Stimulated activated CD8-positive, alpha-beta memory T cell treated with anti-CD3 and anti-CD28 coated beads, Interleukin-12 subunit alpha, Interleukin-12 subunit beta, amount 100 ng/mL, for 4 hours (primary cell): ENCODE measurements around the gene USP35.
"Not testable (repeated sequence)": the region's sequence is repeated elsewhere in the genome, so short reads cannot be mapped to it uniquely, and the experiment has no call there.

Experiments used
- DNase-seq: peaks from one replicate; pipeline ENCODE4 v3.0.0-alpha.2; 2020; ENCODE audit warnings: low read depth

Gene USP35

DNA sequence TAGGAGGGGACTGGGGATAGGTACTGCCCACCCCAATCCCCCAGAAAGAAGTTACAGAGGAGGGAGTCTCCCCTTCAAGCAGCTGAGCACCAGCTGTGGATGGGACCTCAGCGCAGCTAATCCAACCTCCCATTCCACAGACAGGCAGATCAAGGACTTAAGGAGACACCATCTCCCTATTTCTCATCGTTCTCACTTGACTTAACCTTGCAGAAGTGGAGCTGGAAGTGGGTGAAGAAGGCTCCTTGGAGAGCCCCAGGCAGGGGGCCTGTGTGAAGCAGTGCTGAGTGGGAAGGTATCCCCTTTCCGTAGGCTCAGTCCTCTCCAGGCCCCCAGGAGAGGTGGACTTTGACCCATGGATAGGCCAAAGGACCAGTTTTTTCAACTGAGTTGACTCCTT, 27.3 kb downstream of the USP35 start:
- DNase-seq, result no peak

DNA sequence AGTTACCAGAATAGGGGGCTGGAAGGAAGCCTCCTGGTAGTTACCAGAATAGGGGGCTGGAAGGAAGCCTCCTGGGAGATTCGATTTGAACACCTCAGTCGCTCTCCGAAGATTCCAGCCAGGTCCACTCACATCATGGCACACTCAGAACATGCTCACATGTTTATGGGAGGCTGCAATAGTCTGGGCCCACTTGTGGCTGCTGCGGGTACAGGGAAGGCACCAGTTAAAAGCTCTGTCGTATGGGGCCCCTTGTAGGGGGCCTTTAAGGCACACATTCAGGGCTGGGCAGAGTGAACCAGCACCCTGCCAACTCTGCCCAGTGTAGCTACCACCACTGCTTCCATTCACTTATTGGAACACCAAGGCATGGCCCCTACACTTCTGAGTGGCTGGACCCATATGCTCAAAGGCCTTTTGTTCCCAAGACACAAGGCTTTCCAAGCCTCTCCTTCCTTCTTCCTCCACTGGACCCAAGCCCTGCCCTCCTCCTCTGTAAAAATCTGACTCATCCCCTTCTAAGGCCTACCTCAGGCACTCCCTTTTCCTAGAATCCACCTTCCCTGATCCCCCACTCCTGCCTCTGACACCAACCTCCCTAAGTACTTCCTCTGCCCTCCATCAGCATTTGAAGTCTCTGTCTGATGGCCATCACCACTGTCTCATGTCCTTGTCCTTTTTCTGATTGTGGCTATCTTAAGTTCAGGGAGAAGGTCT, 28.0 kb downstream of the USP35 start:
- no peak for DNase-seq

DNA sequence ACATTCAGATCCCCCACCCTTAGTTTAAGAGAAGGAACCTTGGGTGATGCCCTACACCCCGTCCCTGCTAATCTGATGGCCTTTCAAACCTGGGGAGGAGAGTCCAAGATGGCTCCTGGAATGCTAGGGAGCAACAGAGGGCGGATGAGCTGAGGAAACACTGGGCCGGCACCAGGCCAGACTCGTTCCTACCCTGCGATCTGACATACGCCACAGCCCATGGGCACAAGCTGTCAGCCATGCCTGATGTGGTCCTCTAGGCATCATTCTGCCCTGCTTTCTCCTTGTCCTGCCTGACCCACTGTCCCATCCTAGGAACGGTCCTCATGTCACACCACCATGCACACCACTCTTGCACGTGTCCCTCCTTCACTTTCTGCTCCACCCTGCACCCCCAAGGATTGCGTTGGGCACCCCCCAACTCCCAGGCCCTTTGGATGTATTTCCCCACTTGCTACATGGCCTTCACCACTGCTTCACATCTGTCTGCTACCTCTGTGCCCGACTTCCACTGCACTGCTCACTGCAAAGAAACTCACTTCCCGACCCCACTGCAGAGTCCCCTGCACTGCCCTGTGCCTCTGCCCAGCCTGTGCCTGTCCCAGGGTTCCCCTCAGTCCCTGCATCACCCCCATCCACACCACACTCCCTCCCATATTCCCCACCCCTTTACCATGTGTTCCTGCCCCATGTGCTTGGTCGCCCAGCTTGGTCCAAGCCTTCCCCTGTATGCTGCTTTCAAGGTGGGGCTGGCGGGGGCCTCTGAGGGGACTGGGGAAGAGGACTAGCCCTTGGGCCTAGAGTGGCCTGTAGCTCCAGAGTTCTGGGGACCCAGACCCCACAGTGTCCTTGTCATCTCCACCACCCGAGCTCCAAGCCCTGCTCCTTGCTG, 29.2 kb downstream of the USP35 start:
- DNase-seq, result no peak

DNA sequence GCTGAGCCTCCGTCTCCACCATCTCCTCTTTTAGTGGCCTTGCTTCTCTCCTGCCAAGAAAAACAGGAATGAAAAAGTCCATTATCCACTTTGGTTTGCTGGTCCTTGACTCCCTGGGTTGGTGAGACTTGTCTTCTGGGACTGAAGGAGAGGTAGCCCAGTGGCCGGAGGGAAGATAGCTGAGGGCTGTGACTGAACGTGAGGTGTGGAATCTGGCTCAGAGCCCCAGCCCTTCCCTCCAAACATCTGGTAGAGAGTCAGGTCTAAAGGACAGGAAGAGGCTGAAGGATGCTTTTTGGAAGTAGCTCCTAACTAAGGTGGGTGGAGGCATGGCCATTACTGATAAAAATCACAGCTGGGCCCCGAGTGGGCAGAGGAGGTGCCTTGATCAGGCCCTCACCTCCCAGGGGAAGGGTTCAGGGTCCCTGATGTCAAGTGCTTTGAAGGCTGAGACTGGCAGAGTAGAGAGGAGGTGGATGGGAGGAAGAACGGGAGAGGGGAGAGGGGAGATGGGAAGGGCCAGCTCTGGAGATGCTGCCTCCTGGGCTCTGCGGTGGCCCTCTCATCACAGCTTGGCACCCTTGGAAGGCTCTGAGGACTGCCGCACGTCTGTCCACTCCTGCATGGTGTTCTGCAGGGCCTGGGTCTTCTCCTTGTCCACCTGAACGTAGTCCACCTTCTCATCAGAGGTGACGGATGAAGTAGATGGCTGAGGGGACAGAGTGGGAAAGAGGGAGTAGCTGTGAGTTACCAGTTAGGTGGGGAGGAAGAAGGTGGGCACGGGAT, 30.2 kb downstream of the USP35 start:
- no peak for DNase-seq

DNA sequence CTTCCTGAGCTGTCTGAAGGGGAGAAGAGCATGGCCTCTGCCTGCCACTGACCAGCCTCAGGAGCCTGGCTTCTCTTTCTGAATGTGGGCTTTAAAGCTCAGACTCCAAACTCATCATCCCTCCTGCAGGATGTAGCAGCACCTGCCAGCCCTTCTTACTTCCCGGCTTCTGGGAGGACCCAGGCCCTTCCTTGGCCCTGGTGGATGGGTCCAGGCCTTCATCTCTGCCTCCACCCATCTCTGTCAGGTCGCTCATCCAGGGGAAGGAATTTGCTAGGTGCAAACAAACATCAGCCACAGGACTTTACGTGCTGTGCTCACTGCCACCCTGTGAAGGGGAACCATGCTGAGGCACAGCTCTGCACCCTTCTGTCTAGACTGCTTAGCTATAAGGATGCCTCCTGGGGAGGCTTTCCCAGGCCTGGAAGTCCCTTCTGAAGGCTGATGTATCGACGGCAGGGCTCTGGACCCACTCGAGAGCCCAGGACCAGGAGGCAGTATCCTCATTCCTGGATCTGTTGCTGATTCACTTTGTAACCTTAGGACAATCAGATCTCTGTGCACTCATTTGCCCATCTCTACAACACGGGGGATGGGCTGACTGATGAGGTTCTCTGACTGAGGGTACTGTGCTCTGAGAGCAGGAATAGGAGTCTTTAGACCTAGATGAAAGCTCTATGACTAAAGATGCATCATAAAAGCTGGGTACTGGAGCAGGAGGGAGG, 30.9 kb downstream of the USP35 start:
- no peak for DNase-seq

DNA sequence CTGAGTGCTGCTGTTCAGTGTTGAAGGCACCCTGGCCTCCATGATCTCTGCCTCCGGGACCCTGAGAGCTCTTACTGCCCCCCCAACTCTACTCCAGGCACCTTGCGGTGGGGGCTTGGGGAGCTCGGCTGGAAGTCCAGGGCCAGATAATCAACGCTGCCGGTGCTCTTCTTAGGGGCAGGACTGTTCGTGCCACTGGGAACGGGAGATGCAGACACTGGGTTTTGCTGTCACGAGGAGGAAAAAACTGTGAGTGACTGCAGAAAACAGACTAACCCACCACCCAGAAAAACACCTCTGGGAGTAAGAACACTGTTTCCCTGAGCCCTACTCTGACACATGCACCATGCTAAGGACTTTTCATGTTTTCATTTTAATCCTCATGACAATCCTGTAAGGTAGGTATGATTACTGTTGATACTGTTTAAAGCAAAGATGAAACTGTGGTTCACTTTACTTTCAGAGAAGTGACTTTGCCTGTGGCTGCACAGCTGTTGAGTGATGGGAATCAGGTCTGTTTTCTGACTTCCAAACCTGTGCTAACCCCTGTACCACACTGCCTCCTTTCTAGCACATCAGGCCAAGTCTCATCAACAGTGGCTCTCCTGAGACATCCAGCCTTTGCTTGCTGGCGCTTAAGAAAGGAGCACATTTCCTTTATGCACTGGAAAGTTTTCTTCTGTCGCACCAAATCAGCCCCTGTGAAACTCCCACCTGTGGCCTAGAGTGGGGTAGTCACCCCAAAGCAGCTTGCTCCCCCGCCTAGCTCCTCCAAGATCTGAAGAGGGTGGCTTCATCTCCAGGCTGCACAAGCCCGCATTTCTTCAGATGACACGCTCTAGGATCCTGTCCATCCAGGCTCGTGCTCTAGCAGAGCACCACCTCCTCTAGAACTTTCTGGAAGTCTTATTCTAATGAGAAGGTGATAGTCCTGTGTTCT, 31.8 kb downstream of the USP35 start:
- no peak for DNase-seq

DNA sequence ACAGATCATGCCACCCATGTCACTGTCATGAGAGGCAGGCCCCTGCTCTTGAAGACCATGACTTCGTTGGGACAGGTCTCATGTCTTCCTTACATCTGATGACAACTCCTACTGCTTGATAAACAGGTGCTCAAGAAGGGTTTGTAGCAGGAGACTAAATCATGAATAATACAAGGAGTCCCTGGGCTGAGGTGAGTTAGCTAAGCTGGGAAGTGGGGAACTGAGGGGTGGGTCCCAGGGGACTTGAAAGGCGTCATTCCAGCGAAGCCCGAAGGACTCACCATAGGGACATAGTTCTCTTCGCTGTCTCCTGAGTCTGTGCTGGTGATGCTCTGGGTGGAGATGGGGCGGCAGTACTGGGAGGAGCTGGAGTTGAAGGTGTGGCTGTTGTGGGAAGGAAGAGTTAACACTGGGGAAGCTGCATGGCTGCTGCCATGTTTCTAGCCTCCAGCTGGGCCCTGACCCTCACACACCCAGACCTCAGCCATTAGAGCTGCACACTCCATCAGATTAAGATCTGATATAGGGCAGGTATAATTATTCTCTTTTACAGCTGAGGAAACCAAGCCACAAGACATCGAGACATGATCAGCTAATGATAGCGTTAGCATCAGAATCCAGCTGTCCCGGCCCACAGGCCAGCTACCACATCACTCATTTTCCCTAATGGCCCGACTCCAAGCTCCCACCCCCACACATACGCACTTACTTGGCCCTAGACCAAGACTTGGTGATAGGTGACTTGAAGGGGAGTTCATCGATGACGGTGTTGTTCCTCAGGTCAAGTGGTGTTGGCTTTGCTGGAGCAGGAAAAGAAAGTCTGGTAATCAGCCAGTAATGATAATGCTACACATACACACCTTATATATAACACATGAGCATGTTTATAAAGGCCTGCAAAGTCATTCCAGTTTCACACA, 32.9 kb downstream of the USP35 start:
- no peak for DNase-seq

DNA sequence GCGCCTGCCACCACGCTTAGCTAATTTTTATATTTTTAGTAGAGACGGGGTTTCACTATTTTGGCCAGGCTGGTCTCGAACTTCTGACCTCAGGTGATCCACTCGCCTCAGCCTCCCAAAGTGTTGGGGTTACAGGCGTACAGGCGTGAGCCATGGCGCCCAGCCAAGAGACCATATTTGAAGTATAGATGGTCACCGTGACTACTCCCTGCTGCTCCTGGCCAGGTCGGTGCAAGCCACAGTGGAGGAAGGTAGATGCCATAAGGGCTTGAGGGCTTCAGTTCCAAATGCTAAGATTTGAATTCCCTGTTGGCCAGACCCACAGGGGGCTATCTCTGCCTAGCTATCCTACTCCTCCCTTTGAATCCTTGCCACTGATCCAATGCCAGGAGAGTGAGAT, 34.0 kb downstream of the USP35 start:
- not testable (repeated sequence) for DNase-seq

DNA sequence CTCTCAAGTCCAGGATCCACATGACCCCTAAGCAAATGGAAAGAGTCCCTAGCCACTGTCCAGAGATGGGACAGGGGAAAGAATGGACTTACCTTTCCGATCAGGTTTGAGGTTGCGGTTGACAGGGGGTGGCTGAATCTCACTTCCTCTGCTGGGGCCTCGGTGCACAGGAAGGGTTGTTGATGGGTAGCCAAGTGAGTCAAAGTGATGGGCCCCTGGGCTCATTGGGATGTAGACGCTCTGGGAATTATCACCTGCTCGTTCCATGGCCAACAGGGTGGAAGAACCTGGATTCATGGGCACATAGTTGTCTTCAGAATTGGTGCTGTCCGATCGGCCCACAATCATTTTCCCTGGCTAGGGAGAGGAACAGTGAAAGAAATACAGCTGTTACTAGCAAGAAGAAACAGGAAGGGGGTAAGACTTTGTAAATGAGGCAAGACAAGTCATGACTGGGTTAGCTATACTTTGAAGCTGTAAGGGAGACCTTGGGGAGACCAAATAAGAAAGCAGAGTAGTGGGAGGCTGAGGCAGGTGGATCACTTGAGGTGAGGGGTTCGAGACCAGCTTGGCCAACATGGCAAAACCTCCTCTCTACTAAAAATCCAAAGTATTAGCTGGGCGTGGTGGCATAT, 34.7 kb downstream of the USP35 start:
- no peak for DNase-seq

DNA sequence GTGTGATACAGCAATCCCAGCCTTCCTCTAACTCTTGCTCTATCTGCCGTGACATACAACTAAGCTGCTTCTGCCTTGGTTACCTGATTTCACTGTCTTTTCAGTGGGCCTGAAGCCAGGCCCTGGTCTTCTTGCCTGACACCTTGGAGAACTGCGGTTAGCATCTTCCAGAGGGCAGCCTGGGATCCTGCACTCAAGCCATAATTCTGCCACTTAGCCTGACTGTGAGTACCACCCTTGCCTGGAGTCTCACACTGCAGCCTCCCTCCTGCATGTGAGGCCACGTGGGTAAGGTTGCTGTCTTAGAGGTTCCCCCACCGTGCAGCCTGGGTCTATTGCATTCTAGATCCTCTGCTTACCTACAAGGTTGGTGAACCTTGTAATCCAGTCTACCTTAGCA, 35.8 kb downstream of the USP35 start:
- DNase-seq, result no peak

DNA sequence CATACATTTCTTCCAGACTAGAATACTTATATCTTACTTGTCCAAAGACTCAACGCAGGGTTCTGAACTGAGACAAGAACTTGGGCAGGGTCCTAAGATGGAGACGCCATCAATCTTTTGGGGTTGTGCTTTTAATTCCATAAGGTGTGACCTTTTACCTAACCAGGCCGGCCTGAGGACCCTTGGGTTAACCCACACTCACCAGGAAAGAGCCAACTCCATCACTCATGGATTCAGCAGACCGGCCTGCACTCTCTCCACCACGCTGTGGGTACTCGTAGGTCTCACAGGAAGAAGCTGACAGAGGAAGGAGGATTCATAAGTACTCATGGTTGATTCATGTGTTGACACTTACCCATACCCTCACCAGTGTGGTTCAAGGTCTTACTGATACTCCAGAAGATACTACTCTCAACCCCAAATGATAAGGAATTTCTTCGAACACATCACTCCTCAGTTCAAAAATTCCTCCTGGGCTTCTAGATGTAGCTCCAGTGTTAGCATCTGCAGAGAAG, 36.2 kb downstream of the USP35 start:
- no peak for DNase-seq

DNA sequence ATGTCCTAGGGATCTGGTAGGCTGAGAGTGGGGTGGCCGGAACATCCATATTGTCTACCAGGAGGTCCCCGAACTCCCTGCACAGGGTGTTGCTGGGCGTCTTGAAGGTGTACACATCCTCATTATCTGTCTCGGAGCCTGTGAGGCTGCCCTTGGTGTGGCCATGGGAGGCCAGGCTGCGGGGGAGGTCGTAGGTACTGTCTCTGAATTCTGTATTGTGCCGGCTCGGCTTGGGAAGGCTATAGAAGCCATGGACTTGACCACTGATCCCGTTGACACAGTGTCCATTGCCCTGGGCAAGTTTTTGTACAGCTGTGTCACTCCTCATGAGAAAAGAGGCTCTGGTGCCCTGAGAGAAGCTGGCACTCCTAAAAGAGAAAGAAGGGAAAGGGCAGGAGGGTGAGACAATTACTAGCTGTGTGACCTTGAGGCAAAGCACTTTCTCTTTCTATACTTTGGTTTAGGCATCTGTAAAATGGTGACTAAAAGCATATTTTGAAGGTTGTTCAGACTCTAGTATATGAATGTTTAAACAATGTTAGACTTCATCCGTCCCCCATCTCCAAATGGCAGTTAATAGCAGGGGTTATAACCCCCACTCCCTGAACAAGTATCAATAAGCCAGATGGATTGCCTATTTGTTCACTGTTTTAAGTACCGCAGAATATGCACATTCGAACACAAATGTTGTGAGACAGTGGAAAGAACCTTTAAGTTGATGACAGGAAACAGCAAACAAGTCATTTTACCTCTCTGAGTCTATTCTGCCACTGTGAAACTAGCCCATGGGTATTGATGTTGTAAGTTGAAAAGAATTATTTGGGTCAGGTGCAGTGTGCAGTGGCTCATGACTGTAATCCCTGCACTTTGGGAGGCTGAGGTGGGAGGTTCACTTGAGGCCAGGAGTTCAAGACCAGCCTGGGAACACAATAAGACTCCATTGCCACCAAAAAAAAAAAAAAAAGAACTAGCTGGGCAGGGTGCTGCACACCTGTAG, 38.3 kb downstream of the USP35 start:
- no peak for DNase-seq

DNA sequence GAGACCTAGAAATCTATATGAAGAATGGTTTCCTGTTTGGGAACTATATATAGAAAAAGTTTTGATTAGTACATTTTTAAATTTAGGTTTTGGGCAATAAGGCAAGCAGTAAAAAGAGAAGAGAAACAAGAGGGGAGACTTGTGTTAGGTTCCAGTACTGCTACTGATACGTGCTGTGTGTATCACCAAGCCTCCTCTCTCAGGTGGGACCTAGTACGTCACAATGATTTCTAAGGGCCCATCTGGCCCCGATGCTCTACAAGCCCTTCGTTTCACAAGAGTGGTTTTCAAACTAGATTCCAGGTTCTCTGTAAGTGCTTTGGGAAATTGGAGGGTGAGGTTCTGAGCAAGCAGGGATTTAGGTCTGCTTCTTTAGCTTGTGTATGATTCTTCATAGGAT, 39.2 kb downstream of the USP35 start:
- DNase-seq, result no peak

DNA sequence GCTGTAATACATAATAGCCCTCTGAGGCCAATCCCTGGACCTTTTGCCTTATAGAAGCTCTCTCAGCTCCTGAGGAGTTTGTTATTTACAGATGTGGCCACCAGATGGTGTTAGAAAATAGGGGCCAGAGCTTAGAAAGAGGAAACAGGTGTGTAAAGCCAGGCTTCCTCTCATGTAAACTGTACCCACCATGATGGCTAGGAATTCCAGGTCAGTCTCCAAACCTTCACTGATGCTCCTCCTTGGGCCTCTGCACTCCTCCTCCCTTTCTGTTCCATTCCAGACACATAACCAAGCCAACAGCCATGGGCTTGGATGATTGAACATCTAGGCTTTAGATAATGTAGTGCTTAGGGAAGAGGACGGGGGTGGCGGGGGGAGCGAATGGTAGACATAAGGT, 39.7 kb downstream of the USP35 start:
- DNase-seq, result no peak

DNA sequence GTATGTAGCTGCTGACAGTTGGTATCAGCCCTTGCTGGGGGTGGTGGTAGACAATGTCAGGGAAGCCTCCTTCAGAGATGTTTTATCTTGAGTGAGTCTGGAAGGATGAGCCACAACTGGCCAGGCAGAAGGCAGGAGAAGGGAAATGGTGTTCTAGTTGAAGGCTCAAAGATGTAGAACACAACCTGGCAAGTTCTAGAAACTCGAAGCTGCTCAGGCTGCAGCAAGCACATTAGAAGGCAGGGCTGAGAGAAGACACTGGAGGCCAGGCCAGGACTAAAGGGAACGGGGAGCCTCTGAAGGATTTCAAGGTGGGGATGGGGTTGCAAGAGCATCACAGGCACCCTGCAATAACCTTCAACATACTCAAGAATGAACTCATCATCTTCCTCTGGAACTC, 40.4 kb downstream of the USP35 start:
- no peak for DNase-seq

DNA sequence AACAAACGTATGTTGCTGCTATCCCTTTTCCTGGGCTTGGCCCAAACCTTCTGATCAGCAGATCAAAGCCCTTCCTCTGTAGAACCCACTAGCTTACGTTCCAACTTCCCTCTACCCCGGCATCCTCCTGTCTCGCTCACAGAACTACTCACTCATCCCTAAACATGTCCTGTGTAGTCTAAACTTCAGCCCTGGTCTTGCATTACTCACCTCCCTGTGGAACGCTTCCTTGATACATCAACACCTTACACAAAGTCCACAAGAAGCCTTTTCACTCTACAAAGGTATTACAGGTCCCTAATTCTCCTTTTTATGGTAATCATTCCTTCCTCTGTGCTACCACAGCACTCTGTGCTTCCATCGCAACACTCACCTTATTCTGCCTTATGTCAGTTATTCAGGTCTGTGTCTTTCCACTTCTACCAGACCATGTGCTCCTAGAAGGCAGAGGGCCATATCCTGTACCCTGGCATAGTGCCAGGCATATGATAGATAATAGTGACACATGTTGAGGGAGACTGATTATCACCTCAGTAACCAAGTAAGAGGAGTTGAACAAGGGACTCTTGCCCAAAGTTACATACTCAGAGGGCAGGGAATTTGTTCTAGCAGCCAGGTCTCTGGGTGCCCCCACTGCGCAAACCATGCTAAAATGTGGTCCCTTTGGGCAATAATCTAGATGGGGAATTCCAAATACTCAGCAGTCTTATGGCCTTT, 41.6 kb downstream of the USP35 start:
- no peak for DNase-seq

DNA sequence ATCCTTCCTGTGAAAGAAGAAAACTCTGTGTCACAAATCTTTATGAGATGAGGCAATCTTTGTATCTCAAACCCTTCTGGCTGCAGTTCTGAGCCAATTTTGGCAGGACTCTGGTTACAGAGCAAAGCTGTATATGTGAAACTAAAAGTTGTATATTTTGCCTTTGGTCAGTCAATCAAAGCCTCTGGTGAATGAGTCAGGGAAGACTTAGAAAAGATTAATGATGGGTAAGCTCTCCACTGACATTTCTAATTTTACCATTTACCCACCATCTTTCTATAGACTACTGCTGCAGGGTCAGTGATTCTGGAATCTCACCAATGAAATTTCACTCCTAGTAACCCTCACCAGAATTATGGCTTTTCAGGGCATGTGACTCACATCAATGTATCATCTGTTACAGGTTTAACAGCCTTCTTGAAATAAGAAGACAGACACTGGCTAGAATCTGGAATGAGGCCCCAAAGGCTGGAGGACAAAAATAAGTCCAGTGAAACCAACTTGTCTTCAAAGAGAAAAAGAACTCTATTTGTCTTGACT, 43.3 kb downstream of the USP35 start:
- no peak for DNase-seq
